Hair follicle dermal papilla cell (primary cell): ENCODE results near the gene DNAJB5. TPM values are rescaled to one million over a fixed set of nuclear protein-coding genes. Genes with fewer than 3 reads are reported as not detected.

ENCODE experiments used
- total RNA-seq: library from RNA; depleted of rRNA; stranded (reverse); fragments of >200 nt; gene quantifications from 2 replicates; pipeline ENCODE4 v1.2.3, GENCODE V29; 2012

DNAJB5 gene
- 16.9 and 19.7 TPM in 2 replicates for total RNA-seq

DNA sequence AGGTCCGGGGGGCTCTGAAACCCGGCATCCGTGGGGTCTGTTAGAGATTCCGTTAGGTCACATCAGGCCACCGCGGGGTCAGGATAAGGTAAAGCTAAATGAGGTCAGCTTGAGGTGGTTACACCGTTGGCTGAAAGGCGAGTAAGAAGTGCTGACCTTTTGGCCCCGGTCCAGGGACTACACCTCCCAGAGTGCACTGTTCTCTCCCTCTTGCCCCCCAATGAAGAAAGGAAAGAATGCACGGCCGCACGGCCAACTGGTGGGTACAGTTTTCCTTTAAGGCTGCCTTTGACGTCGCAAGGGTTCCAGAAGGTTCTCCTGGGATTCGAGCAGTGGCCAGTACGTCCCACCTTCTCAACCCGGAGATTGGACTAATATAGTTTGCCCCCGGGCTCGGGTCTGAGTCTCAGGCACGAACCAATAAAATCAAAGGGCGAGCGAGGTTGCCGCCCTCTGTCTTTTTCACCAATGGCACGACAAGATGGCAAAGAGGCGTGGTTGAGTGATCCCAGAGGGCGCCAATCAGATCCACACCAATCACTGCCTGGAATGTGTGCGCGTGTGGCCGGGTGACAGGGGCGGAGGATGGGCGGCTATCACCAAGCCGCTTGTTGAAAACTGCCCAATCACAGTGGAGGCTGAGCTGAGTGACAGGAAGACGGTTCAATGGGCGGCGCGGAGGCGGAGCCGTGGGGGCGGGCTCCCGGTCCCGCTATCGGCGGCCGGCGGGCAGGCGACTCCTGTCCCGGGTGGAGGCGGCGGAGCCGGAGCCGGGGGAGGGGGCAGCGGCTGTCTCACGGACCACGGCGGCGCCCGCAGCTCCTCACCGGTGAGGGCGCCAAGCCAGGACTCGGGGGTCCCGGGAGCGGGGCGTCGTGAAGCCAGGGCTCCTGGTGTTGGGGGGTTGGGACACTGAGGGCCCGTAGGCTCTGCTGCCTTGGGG, at the start of gene DNAJB5:
Gene DNAJB5 (plus strand): TSS at position 743 of the 943 bp plus-strand sequence. CDS start 886 bp downstream, outside the sequence.

DNA sequence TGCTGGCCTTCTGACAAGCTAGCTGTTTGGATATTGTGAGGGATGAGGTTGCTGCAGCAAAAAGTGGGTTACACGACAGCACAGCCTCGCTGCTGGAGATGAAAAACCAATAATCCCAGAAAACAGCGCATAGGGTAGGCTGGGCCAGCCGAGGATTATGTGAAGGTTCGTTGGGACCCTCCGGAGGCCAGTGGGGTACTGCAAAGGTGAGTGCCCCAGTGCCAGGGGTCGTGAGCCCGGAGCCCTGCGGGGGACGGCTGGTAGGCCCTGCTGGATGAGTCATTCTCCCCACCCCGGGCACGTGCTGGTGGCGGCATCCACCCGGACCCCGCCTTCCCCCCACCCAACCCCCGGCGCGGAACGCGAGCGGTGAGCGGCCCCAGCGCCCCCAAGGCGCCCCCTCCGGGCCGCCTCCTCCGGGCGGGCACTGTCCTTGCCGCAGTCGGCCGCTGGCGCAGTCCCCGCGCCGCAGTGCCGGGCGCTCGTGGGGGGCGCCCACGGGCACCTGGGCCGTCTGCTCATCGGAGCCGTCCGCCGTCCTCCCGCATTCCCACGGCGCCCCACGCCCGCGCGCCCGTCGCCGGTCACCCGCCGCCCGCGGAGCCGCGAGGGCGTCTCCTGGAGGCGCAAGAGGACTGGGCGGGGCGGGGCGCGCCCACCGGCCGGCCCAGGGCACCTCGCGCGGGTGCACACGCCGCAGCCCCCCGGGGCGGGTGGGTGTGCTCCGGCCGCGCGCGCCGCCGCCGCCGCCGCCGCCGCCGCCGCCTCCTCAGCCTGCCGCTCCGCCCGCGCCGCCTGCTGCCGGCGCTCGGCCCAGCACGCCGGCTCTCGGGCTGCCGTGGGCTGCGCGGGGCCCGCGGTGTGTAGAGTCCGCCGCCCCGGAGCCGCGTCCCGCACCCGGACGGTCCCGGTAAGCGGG, 31.8 kb upstream of the DNAJB5 start, which contains the start of gene PHF24:
Gene PHF24 (plus strand): TSS at position 794 of the 919 bp plus-strand sequence. CDS start 13,014 bp downstream, outside the sequence.

Other genes starting within 250 kb of the DNAJB5 start
- gene PHF24, start 31.5 kb upstream of the DNAJB5 start, total RNA-seq = under 0.01 TPM in 2 replicates
- gene VCP, start 82.9 kb downstream of the DNAJB5 start, total RNA-seq = 305 and 331 TPM in 2 replicates
- gene FANCG, start 90.2 kb downstream of the DNAJB5 start, total RNA-seq = 10.9 and 11.9 TPM in 2 replicates
- 13.1 and 16.3 TPM in 2 replicates for gene PIGO, start 106.8 kb downstream of the DNAJB5 start, total RNA-seq
- gene STOML2, start 113.4 kb downstream of the DNAJB5 start, total RNA-seq = 115 and 117 TPM in 2 replicates
- gene ATOSB, start 126.1 kb downstream of the DNAJB5 start, total RNA-seq = 25.8 and 36.3 TPM in 2 replicates
- 29.1 and 29.2 TPM in 2 replicates for gene UNC13B, start 172.3 kb downstream of the DNAJB5 start, total RNA-seq